Upper lobe of right lung (tissue), 1 donor: ENCODE measurements around the gene ITIH3. TPM values are rescaled to one million over a fixed set of nuclear protein-coding genes. Genes with fewer than 3 reads are reported as not detected.

Experiments used
- ATAC-seq: fragments of 200-7000 bp; cut with Tn5 transposase; one replicate; pipeline ENCODE4 v1.9.1; 2020; ENCODE audit warnings: mild to moderate bottlenecking, moderate library complexity
- DNase-seq: peaks from one replicate; pipeline ENCODE4 v3.0.0-alpha.2; 2020
- H3K27ac ChIP-seq: fragments of 200-600 bp; one replicate; pipeline ENCODE4 v1.8.0; 2022
- H3K27me3 ChIP-seq: fragments of 200-600 bp; one replicate; pipeline ENCODE4 v1.8.0; 2022; ENCODE audit warnings: mild to moderate bottlenecking
- H3K36me3 ChIP-seq: fragments of 200-600 bp; one replicate; pipeline ENCODE4 v1.8.0; 2022
- H3K4me1 ChIP-seq: fragments of 200-600 bp; one replicate; pipeline ENCODE4 v1.8.0; 2022
- H3K4me3 ChIP-seq: fragments of 200-600 bp; one replicate; pipeline ENCODE4 v1.8.0; 2022; ENCODE audit warnings: mild to moderate bottlenecking
- H3K9me3 ChIP-seq: fragments of 200-600 bp; one replicate; pipeline ENCODE4 v1.8.0; 2022
- intact Hi-C: fragments of 100-400 bp; cut with DNase I; formaldehyde crosslinking; loops from one replicate; pipeline ENCODE4 v1.11.0; 2022
- total RNA-seq: library from RNA; stranded (reverse); fragmentation: NEBNext Ultra II Directional; extraction: Animal tissue kit (Norgen Biotek cat#: 25700); gene quantifications from one replicate; pipeline ENCODE4 v1.2.1, GENCODE V29; 2021
- TF ChIP-seq, protein P1 (sequence below): fragments of 200-600 bp; IDR thresholded peaks from one replicate; pipeline ENCODE4 v1.8.0; 2022; ENCODE audit warnings: antibody characterized with exemption
- donor health status: DM: no; HTN: yes; CAD: no; lungs with severe emphysema.

Gene ITIH3
- total RNA-seq, 1 donor from 2014 or later = 9.5 TPM

DNA sequence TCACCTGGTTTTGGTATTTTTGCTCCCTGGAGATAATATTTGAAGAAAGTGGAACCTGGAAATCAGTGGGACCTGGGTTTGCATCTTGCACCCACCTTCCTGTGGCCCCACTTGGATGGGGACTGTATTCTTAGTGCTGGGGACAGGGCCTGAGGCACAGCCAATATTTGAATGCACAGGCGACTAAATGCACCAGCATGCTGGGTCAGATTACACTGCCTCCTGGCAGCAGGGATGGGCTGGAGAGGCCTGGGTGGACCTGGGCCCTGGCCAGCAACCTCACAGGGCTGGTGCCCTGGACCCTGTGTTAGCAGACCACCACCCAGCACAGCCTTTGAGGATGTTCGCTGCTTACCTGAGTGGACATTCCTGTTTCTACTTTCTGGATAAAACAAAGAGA lies 25.3 kb downstream of the ITIH3 start:
- Histone ChIP-seq H3K4me3 (no peak overlapping the region), H3K27me3 (no peaks in the 10 kb centered on the region), H3K36me3 (peaks cover 8% of the 10 kb centered on the region), H3K9me3 (no peaks in the 10 kb centered on the region), H3K27ac (no peak overlapping the region), H3K4me1 (no peaks in the 10 kb centered on the region)
- TF ChIP-seq, protein P1, sequence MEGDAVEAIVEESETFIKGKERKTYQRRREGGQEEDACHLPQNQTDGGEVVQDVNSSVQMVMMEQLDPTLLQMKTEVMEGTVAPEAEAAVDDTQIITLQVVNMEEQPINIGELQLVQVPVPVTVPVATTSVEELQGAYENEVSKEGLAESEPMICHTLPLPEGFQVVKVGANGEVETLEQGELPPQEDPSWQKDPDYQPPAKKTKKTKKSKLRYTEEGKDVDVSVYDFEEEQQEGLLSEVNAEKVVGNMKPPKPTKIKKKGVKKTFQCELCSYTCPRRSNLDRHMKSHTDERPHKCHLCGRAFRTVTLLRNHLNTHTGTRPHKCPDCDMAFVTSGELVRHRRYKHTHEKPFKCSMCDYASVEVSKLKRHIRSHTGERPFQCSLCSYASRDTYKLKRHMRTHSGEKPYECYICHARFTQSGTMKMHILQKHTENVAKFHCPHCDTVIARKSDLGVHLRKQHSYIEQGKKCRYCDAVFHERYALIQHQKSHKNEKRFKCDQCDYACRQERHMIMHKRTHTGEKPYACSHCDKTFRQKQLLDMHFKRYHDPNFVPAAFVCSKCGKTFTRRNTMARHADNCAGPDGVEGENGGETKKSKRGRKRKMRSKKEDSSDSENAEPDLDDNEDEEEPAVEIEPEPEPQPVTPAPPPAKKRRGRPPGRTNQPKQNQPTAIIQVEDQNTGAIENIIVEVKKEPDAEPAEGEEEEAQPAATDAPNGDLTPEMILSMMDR = no peak
- DNase-seq (no peak), ATAC-seq (no peak)
- intact Hi-C loops = no loop called here

GRCh38 chr3:52820736-52821135 lies 26.1 kb downstream of the ITIH3 start:
- ATAC-seq (peak; percentile 14), DNase-seq (no peak)
- Histone ChIP-seq H3K4me3 (no peak overlapping the region), H3K27ac (no peak overlapping the region), H3K27me3 (no peaks in the 10 kb centered on the region), H3K36me3 (peaks cover 8% of the 10 kb centered on the region), H3K4me1 (no peaks in the 10 kb centered on the region), H3K9me3 (no peaks in the 10 kb centered on the region)
- TF ChIP-seq, protein P1 = peak; percentile 43
- intact Hi-C loops = no loop called here

DNA sequence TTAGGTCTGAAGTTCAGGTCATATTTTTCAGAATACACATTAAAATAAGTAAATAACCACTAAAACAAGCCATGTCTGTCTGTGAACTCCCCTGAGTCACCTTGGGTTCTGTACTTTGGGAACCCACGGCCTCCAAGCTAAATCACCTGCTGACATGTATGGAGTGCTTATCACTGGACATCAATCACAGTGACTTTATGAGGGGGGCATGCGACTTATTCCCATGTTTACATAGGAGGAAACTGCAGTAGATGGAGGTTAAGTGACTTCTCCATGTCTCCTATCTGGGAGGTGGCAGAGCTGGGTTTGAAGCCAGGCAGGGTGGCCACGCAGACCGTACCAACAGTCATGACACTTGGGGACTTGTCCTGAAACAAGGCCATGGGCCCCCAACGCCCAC lies 27.8 kb downstream of the ITIH3 start:
- Histone ChIP-seq H3K9me3 (no peaks in the 10 kb centered on the region), H3K36me3 (peaks cover 8% of the 10 kb centered on the region), H3K27me3 (no peaks in the 10 kb centered on the region), H3K4me3 (no peak overlapping the region), H3K27ac (no peak overlapping the region), H3K4me1 (no peaks in the 10 kb centered on the region)
- DNase-seq = no peak
- intact Hi-C loops = no loop called here
- no peak for ATAC-seq
- TF ChIP-seq, protein P1 = no peak

DNA sequence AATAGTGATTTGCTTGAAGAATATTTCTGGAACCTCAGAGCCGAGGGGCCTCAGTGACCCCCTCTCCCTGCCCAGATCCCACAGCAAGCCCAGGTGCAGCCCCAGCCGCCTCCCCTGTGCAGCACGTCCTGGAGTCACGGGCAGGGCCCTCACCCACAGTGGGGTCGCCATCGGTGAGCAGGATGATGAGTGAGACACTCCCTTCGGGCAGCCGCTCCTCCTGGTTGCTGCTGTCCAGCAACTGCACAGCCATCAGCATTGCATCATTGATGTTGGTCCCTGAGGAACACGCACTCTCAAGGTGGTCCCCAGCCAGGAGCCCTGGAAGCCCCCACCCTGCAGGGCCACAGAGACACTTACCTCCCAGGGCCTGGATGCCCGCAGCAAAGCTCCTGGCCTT lies 29.4 kb downstream of the ITIH3 start:
- no peak for DNase-seq
- no peaks in the 10 kb centered on the region for H3K27me3 ChIP-seq
- TF ChIP-seq, protein P1 = no peak
- peaks cover 8% of the 10 kb centered on the region for H3K36me3 ChIP-seq
- H3K4me3 ChIP-seq = no peak overlapping the region
- no peak for ATAC-seq
- intact Hi-C loops = no loop called here
- no peaks in the 10 kb centered on the region for H3K4me1 ChIP-seq
- no peaks in the 10 kb centered on the region for H3K9me3 ChIP-seq
- no peak overlapping the region for H3K27ac ChIP-seq

DNA sequence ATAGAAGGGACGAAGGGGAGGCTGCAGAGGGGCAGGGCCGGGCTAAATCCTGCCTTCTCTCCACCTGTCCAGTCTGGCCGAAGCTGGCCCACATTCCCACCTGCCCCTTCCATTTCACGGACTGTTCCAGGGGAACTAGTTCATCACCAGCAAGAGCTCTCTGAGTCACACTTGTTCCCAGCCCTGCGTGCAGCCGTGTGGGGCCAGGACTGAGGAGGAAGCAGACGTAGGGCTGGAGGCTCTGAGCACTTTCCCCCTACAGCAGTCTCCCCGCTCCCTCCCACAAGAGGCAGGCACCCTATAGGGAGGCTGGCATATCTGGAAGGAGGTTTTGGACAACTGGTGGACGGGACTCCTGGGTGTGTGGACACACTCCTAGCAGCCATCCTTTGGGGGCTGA lies 32.8 kb downstream of the ITIH3 start:
- Histone ChIP-seq H3K36me3 (peaks cover 8% of the 10 kb centered on the region), H3K4me1 (no peaks in the 10 kb centered on the region), H3K4me3 (no peak overlapping the region), H3K27ac (no peak overlapping the region), H3K9me3 (no peaks in the 10 kb centered on the region), H3K27me3 (no peaks in the 10 kb centered on the region)
- intact Hi-C loops = no loop called here
- ATAC-seq (no peak), DNase-seq (no peak)
- TF ChIP-seq, protein P1 = no peak

GRCh38 chr3:52827866-52828376 lies 33.3 kb downstream of the ITIH3 start:
- DNase-seq = no peak
- Histone ChIP-seq H3K4me1 (no peaks in the 10 kb centered on the region), H3K9me3 (no peaks in the 10 kb centered on the region), H3K36me3 (peaks cover 8% of the 10 kb centered on the region), H3K27me3 (no peaks in the 10 kb centered on the region), H3K27ac (no peak overlapping the region), H3K4me3 (no peak overlapping the region)
- intact Hi-C loops = no loop called here
- TF ChIP-seq, protein P1 = no peak
- ATAC-seq = no peak
